Loucy (cell line): Measurements from ENCODE around the gene TRIB2.
A peak's percentile ranks its signal among the peaks of the same experiment; 100 is the strongest.

ENCODE experiments used
- H2AFZ ChIP-seq: fragments of 200-600 bp; sonication (generic); 2 replicates; pipeline ENCODE4 v1.6.0; 2016; ENCODE audit warnings: antibody characterized with exemption, mild to moderate bottlenecking, low read length, moderate library complexity
- H3F3A ChIP-seq: fragments of 200-600 bp; 2 replicates; pipeline ENCODE4 v1.6.0; 2016; ENCODE audit warnings: antibody characterized with exemption, low read depth, mild to moderate bottlenecking
- H3K27me3 ChIP-seq: fragments of 200-600 bp; sonication (generic); 2 replicates; pipeline ENCODE4 v1.6.1; 2014; ENCODE audit warnings: low read length, mild to moderate bottlenecking; ENCODE audit not compliant: insufficient read depth, poor library complexity, severe bottlenecking
- H3K36me3 ChIP-seq: fragments of 200-600 bp; sonication (generic); 2 replicates; pipeline ENCODE4 v1.6.1; 2016; ENCODE audit warnings: low read length; ENCODE audit not compliant: insufficient read depth
- H3K4me1 ChIP-seq: fragments of 200-600 bp; sonication (generic); 2 replicates; pipeline ENCODE4 v1.5.1; 2014; ENCODE audit warnings: low read length, mild to moderate bottlenecking; ENCODE audit not compliant: insufficient read depth, poor library complexity, severe bottlenecking
- H3K4me2 ChIP-seq: fragments of 200-600 bp; sonication (generic); 2 replicates; pipeline ENCODE4 v1.6.0; 2014; ENCODE audit warnings: antibody characterized with exemption, low read length, low read depth, mild to moderate bottlenecking; ENCODE audit not compliant: poor library complexity, severe bottlenecking
- H3K4me3 ChIP-seq: fragments of 200-600 bp; sonication (generic); 2 replicates; pipeline ENCODE4 v1.5.1; 2014; ENCODE audit warnings: low read length, mild to moderate bottlenecking, mixed read lengths; ENCODE audit not compliant: poor library complexity, severe bottlenecking
- H3K79me2 ChIP-seq: fragments of 200-600 bp; sonication (generic); 2 replicates; pipeline ENCODE4 v1.6.1; 2014; ENCODE audit warnings: low read length; ENCODE audit not compliant: insufficient read depth
- H3K9ac ChIP-seq: fragments of 200-600 bp; sonication (generic); 2 replicates; pipeline ENCODE4 v1.6.0; 2014; ENCODE audit warnings: mild to moderate bottlenecking, low read depth, low read length, moderate library complexity; ENCODE audit not compliant: poor library complexity, severe bottlenecking
- H3K9me2 ChIP-seq: fragments of 200-600 bp; sonication (generic); replicated peaks from 2 replicates; pipeline ENCODE4 v1.6.1; 2016; ENCODE audit warnings: low read depth, low read length, mixed read lengths
- H3K9me3 ChIP-seq: fragments of 200-600 bp; sonication (generic); 2 replicates; pipeline ENCODE4 v1.6.1; 2014; ENCODE audit warnings: mild to moderate bottlenecking, antibody characterized with exemption, low read length, low read depth; ENCODE audit not compliant: insufficient read depth
- H4K20me1 ChIP-seq: fragments of 200-600 bp; sonication (generic); 2 replicates; pipeline ENCODE4 v1.6.0; 2014; ENCODE audit warnings: antibody characterized with exemption, low read length, mild to moderate bottlenecking; ENCODE audit not compliant: insufficient read depth, poor library complexity, severe bottlenecking
- CTCF ChIP-seq: fragments of 200-600 bp; sonication (generic); conservative IDR thresholded peaks from 2 replicates; pipeline ENCODE4 v1.5.1; 2014; ENCODE audit warnings: mild to moderate bottlenecking, antibody characterized with exemption, low read length
- EZH2phosphoT487 ChIP-seq: fragments of 200-600 bp; IDR thresholded peaks from 2 replicates; pipeline ENCODE4 v1.6.1; 2018; ENCODE audit warnings: antibody characterized with exemption, mild to moderate bottlenecking, moderate library complexity, borderline replicate concordance

The TRIB2 gene

GRCh38 chr2:12712881-12713280 lies 3.9 kb upstream of the TRIB2 start:
- H3K9me2 ChIP-seq: no peaks in the 10 kb centered on the region
- H3K9ac ChIP-seq: no peak overlapping the region
- TF ChIP-seq EZH2phosphoT487 (no peak), CTCF (no peak)
- no peaks in the 10 kb centered on the region for H3K36me3 ChIP-seq
- H3K79me2 ChIP-seq: peaks cover 9% of the 10 kb centered on the region
- peaks cover 40% of the 10 kb centered on the region for H3K4me1 ChIP-seq
- no peak overlapping the region for H3K4me3 ChIP-seq
- H2AFZ ChIP-seq: no peak overlapping the region
- H3K4me2 ChIP-seq: no peak overlapping the region
- H3K9me3 ChIP-seq: no peaks in the 10 kb centered on the region
- H4K20me1 ChIP-seq: no peaks in the 10 kb centered on the region
- no peaks in the 10 kb centered on the region for H3K27me3 ChIP-seq
- H3F3A ChIP-seq: peaks cover 6% of the 10 kb centered on the region; the same call in 1 of the 2 replicates

- no peaks in the 10 kb centered on the region for H3K9me2 ChIP-seq
- H3K9me3 ChIP-seq: no peaks in the 10 kb centered on the region
- no peak overlapping the region for H2AFZ ChIP-seq
- no peaks in the 10 kb centered on the region for H3K27me3 ChIP-seq
- peaks cover 38% of the 10 kb centered on the region for H3K4me1 ChIP-seq
- peaks cover 10% of the 10 kb centered on the region for H4K20me1 ChIP-seq
- H3K4me2 ChIP-seq: no peak overlapping the region
- H3K79me2 ChIP-seq: peaks cover 26% of the 10 kb centered on the region
- H3K4me3 ChIP-seq: no peak overlapping the region
- H3K36me3 ChIP-seq: no peaks in the 10 kb centered on the region
- no peaks in the 10 kb centered on the region for H3F3A ChIP-seq
- TF ChIP-seq CTCF: no peak
- TF ChIP-seq EZH2phosphoT487: no peak
- H3K9ac ChIP-seq: no peak overlapping the region
Observed at GRCh38 chr2:12714391-12715221, 2.1 kb upstream of the TRIB2 start.

GRCh38 chr2:12715258-12716031 lies 1.3 kb upstream of the TRIB2 start:
- Histone ChIP-seq H3K27me3 (no peaks in the 10 kb centered on the region), H3K9me3 (no peaks in the 10 kb centered on the region), H3K9me2 (no peaks in the 10 kb centered on the region), H3K4me1 (peaks cover 37% of the 10 kb centered on the region), H3K9ac (peak overlapping the region; percentile 85), H3K4me2 (peak overlapping the region; percentile 82), H2AFZ (no peak overlapping the region), H3K4me3 (peak overlapping the region; percentile 76), H3K79me2 (peaks cover 34% of the 10 kb centered on the region), H3F3A (no peaks in the 10 kb centered on the region), H3K36me3 (no peaks in the 10 kb centered on the region), H4K20me1 (peaks cover 12% of the 10 kb centered on the region)
- no peak for TF ChIP-seq EZH2phosphoT487
- no peak for TF ChIP-seq CTCF
